Natural killer cell (primary cell): ENCODE results near the gene AMIGO2. TPM values are rescaled to one million over a fixed set of nuclear protein-coding genes. Genes with fewer than 3 reads are reported as not detected.

Experiments
- ATAC-seq, 3 donors: fragments of 150-1000 bp in 2 of 3; fragments of 200-7000 bp in 1 of 3; cut with Tn5 transposase; 1 replicate in 1 of 3; 2 replicates in 2 of 3; pipeline ENCODE4 v1.10.0; 2021; ENCODE audit warnings: mild to moderate bottlenecking in 2 of 3, moderate library complexity in 2 of 3
- DNase-seq, 2 donors: peaks; one replicate each; pipeline versions ENCODE4 v3.0.0 to v3.0.0-alpha.2; 2013 to 2021; ENCODE audit warnings: mixed read lengths in 1 of 2
- H3K27ac ChIP-seq: one replicate; pipeline ENCODE4 v1.5.1; 2013; ENCODE audit warnings: mild to moderate bottlenecking, low read length
- H3K27me3 ChIP-seq: one replicate; pipeline ENCODE4 v1.6.1; 2013; ENCODE audit warnings: low read length; ENCODE audit not compliant: control insufficient read depth, insufficient read depth
- H3K36me3 ChIP-seq: one replicate; pipeline ENCODE4 v1.6.1; 2013; ENCODE audit warnings: low read length; ENCODE audit not compliant: control insufficient read depth, insufficient read depth
- H3K4me1 ChIP-seq: one replicate; pipeline ENCODE4 v1.6.1; 2013; ENCODE audit warnings: low read length; ENCODE audit not compliant: control insufficient read depth, insufficient read depth
- H3K4me3 ChIP-seq: one replicate; pipeline ENCODE4 v1.5.1; 2013; ENCODE audit warnings: low read length
- H3K9me3 ChIP-seq: one replicate; pipeline ENCODE4 v1.6.1; 2013; ENCODE audit warnings: low read length; ENCODE audit not compliant: control insufficient read depth, insufficient read depth
- H3K27ac Mint-ChIP-seq, 2 donors: one replicate each; pipeline ENCODE4 v1.8.0; 2022; ENCODE audit warnings: mild to moderate bottlenecking in 2 of 2, mixed read lengths in 2 of 2, moderate library complexity in 1 of 2
- H3K27me3 Mint-ChIP-seq, 2 donors: one replicate each; pipeline ENCODE4 v1.8.0; 2022; ENCODE audit warnings: low read depth in 2 of 2, mixed read lengths in 2 of 2
- H3K36me3 Mint-ChIP-seq: one replicate; pipeline ENCODE4 v1.8.0; 2022; ENCODE audit warnings: mixed read lengths
- H3K4me1 Mint-ChIP-seq, 2 donors: one replicate each; pipeline ENCODE4 v1.8.0; 2022; ENCODE audit warnings: mixed read lengths in 2 of 2
- H3K4me3 Mint-ChIP-seq: one replicate; pipeline ENCODE4 v1.8.0; 2022; ENCODE audit warnings: mild to moderate bottlenecking, moderate library complexity, mixed read lengths
- H3K9me3 Mint-ChIP-seq, 2 donors: one replicate each; pipeline ENCODE4 v1.8.0; 2022; ENCODE audit warnings: mixed read lengths in 2 of 2
- CTCF ChIP-seq: fragments of 200-600 bp; IDR thresholded peaks from one replicate; pipeline ENCODE4 v1.8.0; 2022; ENCODE audit warnings: antibody characterized with exemption
- WGBS: methylation state at CpG from one replicate; pipeline ENCODE4 v1.1.7; 2013; ENCODE audit warnings: missing lambda C conversion rate; ENCODE audit not compliant: insufficient coverage; 5-methylcytosine and 5-hydroxymethylcytosine counted together
- intact Hi-C: fragments of 100-400 bp; cut with micrococcal nuclease; formaldehyde crosslinking; loops from one replicate; pipeline ENCODE4 v1.14.2; 2022
- total RNA-seq, 4 donors: library from RNA; stranded (reverse); fragments of 120-200 nt in 1 of 4; gene quantifications; one replicate each; pipeline versions ENCODE4 v1.2.3 to v1.2.4, GENCODE V29; 2013 to 2022

The AMIGO2 gene
- 1 to 10 TPM; 8.0 to 9.9 (median 8.1) TPM for total RNA-seq
- 15.1 TPM for total RNA-seq (2013)

- no peak for TF ChIP-seq CTCF
- Histone ChIP-seq H3K27me3 (no peaks in the 10 kb centered on the region), H3K4me3 (peak within 1 kb of the TSS; percentile 94), H3K36me3 (no peaks in the 10 kb centered on the region), H3K9me3 (no peaks in the 10 kb centered on the region), H3K27ac (peak within 1 kb of the TSS; percentile 74), H3K4me1 (peaks cover 18% of the 10 kb centered on the region)
- H3K4me3 Mint-ChIP-seq = peak within 1 kb of the TSS; percentile 100
- DNase-seq = peak; percentile 47 to 73
- under 1% methylated on average over 58 of the region's 58 CpGs for WGBS
- H3K9me3 Mint-ChIP-seq = no peaks in the 10 kb centered on the region
- peak; percentile 47 to 67 (median 60) for ATAC-seq
- H3K27me3 Mint-ChIP-seq = no peaks in the 10 kb centered on the region
- intact Hi-C loops = loop anchor here (2.0 kb wide), 1 partner anchor 317 kb away; no protein-coding TSS in a partner anchor
- peak within 1 kb of the TSS; percentile 82 to 95 for H3K27ac Mint-ChIP-seq
- no peaks in the 10 kb centered on the region for H3K36me3 Mint-ChIP-seq
- H3K4me1 Mint-ChIP-seq = peaks cover 54% of the 10 kb centered on the region in 2 donors
Observed at GRCh38 chr12:47079468-47079980, at the start of gene AMIGO2, which contains the start of gene PCED1B. AMIGO2 (minus strand) TSS chr12:47079959; CDS start chr12:47079002, 957 bp downstream. PCED1B (plus strand) TSS chr12:47079621; CDS start chr12:47235064, 155,443 bp downstream.

- no peak overlapping the region for H3K4me3 ChIP-seq
- Mint-ChIP-seq H3K9me3 (no peaks in the 10 kb centered on the region), H3K4me1 (no peaks in the 10 kb centered on the region), H3K27me3 (no peaks in the 10 kb centered on the region), H3K36me3 (no peaks in the 10 kb centered on the region), H3K4me3 (no peak overlapping the region), H3K27ac (no peak overlapping the region)
- H3K27me3 ChIP-seq = no peaks in the 10 kb centered on the region
- ATAC-seq (no peak), DNase-seq (no peak)
- no peak for TF ChIP-seq CTCF
- intact Hi-C loops = no loop called here
- WGBS = no CpG with 5 or more reads among the region's 1 CpG
- H3K9me3 ChIP-seq = no peaks in the 10 kb centered on the region
- H3K36me3 ChIP-seq = no peaks in the 10 kb centered on the region
- H3K27ac ChIP-seq = no peak overlapping the region
- H3K4me1 ChIP-seq = no peaks in the 10 kb centered on the region
Observed at GRCh38 chr12:47126246-47126645, 46.5 kb upstream of the AMIGO2 start.

- Histone ChIP-seq H3K4me1 (no peaks in the 10 kb centered on the region), H3K27ac (no peak overlapping the region), H3K9me3 (no peaks in the 10 kb centered on the region), H3K36me3 (no peaks in the 10 kb centered on the region), H3K4me3 (no peak overlapping the region), H3K27me3 (no peaks in the 10 kb centered on the region)
- ATAC-seq (no peak), DNase-seq (no peak)
- WGBS = 86% methylated on average over 1 of the region's 1 CpG
- H3K9me3 Mint-ChIP-seq = no peaks in the 10 kb centered on the region
- no peaks in the 10 kb centered on the region for H3K27me3 Mint-ChIP-seq
- TF ChIP-seq CTCF = no peak
- H3K36me3 Mint-ChIP-seq = no peaks in the 10 kb centered on the region
- H3K27ac Mint-ChIP-seq = no peak overlapping the region
- H3K4me1 Mint-ChIP-seq = no peaks in the 10 kb centered on the region
- intact Hi-C loops = no loop called here
- no peak overlapping the region for H3K4me3 Mint-ChIP-seq
Observed at GRCh38 chr12:47124451-47124850, 44.7 kb upstream of the AMIGO2 start.

- no peak for DNase-seq
- Histone ChIP-seq H3K9me3 (no peaks in the 10 kb centered on the region), H3K36me3 (no peaks in the 10 kb centered on the region), H3K4me3 (no peak overlapping the region), H3K4me1 (no peaks in the 10 kb centered on the region), H3K27me3 (no peaks in the 10 kb centered on the region), H3K27ac (no peak overlapping the region)
- TF ChIP-seq CTCF = no peak
- ATAC-seq = no peak
- Mint-ChIP-seq H3K4me3 (no peak overlapping the region), H3K36me3 (no peaks in the 10 kb centered on the region), H3K9me3 (no peaks in the 10 kb centered on the region), H3K27me3 (no peaks in the 10 kb centered on the region), H3K27ac (peak overlapping the region; percentile 16 to 33), H3K4me1 (no peaks in the 10 kb centered on the region)
- WGBS = no CpG with 5 or more reads among the region's 1 CpG
- intact Hi-C loops = no loop called here
Observed at GRCh38 chr12:47123730-47124129, 44.0 kb upstream of the AMIGO2 start.
